Measurements from ENCODE around the gene LYZL2. TPM values are rescaled to one million over a fixed set of nuclear protein-coding genes. Genes with fewer than 3 reads are reported as not detected.

LYZL2 gene
- total RNA-seq, 4 donors from 2014 or later, result not detected

GRCh38 chr10:30581779-30582380 lies 47.7 kb downstream of the LYZL2 start:
- TF ChIP-seq, protein P1, sequence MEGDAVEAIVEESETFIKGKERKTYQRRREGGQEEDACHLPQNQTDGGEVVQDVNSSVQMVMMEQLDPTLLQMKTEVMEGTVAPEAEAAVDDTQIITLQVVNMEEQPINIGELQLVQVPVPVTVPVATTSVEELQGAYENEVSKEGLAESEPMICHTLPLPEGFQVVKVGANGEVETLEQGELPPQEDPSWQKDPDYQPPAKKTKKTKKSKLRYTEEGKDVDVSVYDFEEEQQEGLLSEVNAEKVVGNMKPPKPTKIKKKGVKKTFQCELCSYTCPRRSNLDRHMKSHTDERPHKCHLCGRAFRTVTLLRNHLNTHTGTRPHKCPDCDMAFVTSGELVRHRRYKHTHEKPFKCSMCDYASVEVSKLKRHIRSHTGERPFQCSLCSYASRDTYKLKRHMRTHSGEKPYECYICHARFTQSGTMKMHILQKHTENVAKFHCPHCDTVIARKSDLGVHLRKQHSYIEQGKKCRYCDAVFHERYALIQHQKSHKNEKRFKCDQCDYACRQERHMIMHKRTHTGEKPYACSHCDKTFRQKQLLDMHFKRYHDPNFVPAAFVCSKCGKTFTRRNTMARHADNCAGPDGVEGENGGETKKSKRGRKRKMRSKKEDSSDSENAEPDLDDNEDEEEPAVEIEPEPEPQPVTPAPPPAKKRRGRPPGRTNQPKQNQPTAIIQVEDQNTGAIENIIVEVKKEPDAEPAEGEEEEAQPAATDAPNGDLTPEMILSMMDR (IDR thresholded peaks at IDR 0.05; ENCODE audit: low read depth), result no peak

DNA sequence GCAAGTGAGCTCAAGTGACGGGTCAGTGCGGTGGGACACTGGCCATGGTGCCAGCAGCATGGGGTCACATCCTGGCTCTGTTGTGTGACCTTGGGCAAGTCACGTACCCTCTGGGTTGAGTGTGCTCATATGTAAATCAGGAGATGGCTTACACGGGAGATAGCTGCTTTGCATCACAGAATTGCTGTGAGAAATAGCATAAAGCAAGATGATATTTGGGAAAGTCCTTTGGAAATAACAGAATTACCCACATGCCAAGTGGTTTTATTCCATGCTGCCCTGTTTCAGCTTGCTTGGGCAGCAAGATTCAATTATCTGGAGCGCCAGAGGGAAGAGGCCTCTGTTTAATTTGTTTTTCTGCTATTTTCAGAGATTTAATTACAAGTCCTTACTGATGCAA lies 48.9 kb downstream of the LYZL2 start:
- TF ChIP-seq, protein P1 (IDR thresholded peaks at IDR 0.05; ENCODE audit: low read depth), result no peak

GRCh38 chr10:30580241-30580640 lies 49.3 kb downstream of the LYZL2 start:
- TF ChIP-seq, protein P1 (IDR thresholded peaks at IDR 0.05; ENCODE audit: low read depth), result no peak

DNA sequence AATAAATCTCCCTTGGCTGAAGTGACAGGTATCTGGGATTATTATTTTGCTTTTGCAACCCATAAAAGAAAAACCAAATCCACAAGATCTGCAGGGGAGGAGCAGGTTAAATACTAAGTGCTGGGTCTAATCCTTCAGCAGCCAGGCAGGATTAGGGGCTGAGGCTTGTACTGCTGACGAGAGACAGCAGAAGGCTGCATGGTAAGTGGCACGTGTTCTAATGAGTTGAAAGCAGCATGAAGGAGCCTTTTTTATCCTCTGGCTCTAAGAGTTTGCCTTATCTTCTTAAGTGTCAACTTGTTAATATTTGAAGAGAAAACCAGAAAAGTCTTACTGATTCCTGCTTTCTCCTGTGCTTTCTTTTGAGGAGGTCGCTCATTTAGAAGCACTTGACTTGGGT lies 50.0 kb downstream of the LYZL2 start:
- TF ChIP-seq, protein P1 (IDR thresholded peaks at IDR 0.05; ENCODE audit: low read depth), result no peak

GRCh38 chr10:30577048-30577447 lies 52.5 kb downstream of the LYZL2 start:
- TF ChIP-seq, protein P1 (IDR thresholded peaks at IDR 0.05; ENCODE audit: low read depth), result no peak

DNA sequence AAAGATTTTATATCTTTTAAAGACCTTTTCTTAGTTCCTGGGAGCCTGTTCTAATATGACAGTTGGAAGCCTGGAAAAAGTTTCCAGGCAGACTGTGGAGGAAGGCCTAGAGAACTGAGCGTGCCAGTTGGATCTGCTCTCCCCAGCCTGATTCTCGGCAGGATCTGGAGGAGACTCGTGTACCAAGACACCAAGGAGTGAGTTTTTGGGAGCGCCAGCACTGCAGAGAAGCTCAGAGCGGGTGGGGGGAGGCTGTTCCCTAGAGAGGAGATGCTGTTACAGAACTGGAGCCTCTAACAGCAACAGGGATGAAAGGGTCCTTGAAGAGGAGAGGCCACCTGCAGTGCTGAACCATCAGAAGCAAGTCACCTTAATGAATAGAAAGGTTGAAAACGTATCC lies 52.9 kb downstream of the LYZL2 start:
- TF ChIP-seq, protein P1 (IDR thresholded peaks at IDR 0.05; ENCODE audit: low read depth), result no peak

DNA sequence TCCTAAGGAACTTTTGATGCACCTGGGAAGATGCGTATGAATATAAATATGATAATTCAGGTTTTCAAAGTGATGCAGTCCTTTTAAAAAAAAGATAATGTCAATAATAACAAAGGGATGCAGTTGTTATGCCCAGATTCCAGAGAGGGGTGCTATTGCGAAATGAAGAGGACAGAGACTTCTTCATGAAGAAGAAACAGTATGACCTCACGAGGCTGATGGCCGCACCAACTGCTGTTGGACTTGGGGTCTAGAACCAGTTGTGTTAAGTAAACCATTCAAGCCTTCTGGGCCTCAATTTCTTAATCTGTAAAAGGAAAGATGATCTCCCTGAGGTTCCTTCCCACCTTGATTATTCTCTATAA lies 55.1 kb downstream of the LYZL2 start:
- TF ChIP-seq, protein P1 (IDR thresholded peaks at IDR 0.05; ENCODE audit: low read depth), result no peak

Measured in subcutaneous adipose tissue (tissue), 4 donors.